Immature natural killer cell (primary cell): ENCODE measurements around the gene KRT4. TPM values are rescaled to one million over a fixed set of nuclear protein-coding genes. Genes with fewer than 3 reads are reported as not detected.
"Not testable (repeated sequence)": the region's sequence is repeated elsewhere in the genome, so short reads cannot be mapped to it uniquely, and the experiment has no call there.

Experiments
- DNase-seq, 3 donors: peaks; one replicate each; pipeline ENCODE4 v3.0.0; 2022; ENCODE audit warnings: mixed read lengths in 1 of 3
- H3K27ac Mint-ChIP-seq, 6 donors: one replicate each; pipeline ENCODE4 v1.8.0; 2020; ENCODE audit warnings: mixed read lengths in 6 of 6, mild to moderate bottlenecking in 5 of 6, inconsistent platforms in 4 of 6, moderate library complexity in 3 of 6
- H3K27me3 Mint-ChIP-seq, 3 donors: one replicate each; pipeline ENCODE4 v1.8.0; 2020 to 2021; ENCODE audit warnings: low read depth in 3 of 3, mild to moderate bottlenecking in 3 of 3, mixed read lengths in 3 of 3, moderate library complexity in 3 of 3, inconsistent platforms in 1 of 3
- H3K36me3 Mint-ChIP-seq, 3 donors: one replicate each; pipeline ENCODE4 v1.8.0; 2020; ENCODE audit warnings: mixed read lengths in 3 of 3, inconsistent platforms in 2 of 3, mild to moderate bottlenecking in 2 of 3
- H3K4me1 Mint-ChIP-seq, 2 donors: one replicate each; pipeline ENCODE4 v1.8.0; 2020; ENCODE audit warnings: inconsistent platforms in 2 of 2, mild to moderate bottlenecking in 2 of 2, mixed read lengths in 2 of 2, moderate library complexity in 1 of 2
- H3K4me3 Mint-ChIP-seq, 5 donors: one replicate each; pipeline ENCODE4 v1.8.0; 2020; ENCODE audit warnings: mild to moderate bottlenecking in 5 of 5, mixed read lengths in 5 of 5, inconsistent platforms in 3 of 5, moderate library complexity in 3 of 5
- H3K9me3 Mint-ChIP-seq, 6 donors: one replicate each; pipeline ENCODE4 v1.8.0; 2020; ENCODE audit warnings: mild to moderate bottlenecking in 6 of 6, mixed read lengths in 6 of 6, inconsistent platforms in 4 of 6, moderate library complexity in 3 of 6
- polyA plus RNA-seq, 3 donors: library from polyadenylated mRNA; unstranded; fragments of 300-500 nt; fragmentation: Illumina TruSeq; gene quantifications; one replicate each; pipeline ENCODE4 v1.2.3, GENCODE V29; 2021

The KRT4 gene
- polyA plus RNA-seq, 3 donors from 2014 or later, result not detected

DNA sequence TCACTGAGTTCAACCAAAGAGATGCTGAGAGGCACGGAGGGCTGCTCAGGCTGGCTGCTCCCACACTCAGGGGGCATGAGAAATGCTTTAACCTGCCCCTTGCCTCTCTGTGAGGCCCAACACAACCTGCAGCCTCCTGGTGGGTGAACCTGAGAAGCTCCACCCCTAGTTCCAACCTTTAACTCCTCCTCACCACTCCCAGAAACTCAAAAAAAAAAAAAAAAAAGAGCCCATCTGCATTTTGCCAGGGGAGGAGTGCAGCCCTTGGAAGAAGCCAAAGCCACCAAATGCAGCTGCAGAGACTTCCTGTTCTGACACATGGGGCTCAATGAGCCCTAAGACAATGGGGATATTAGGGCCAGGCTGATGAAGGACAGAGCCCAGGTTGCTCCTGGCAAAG lies 8.9 kb downstream of the KRT4 start:
- Mint-ChIP-seq H3K27ac (no peak overlapping the region), H3K4me1 (no peaks in the 10 kb centered on the region), H3K27me3 (peaks cover 0 to 2% (median 2%) of the 10 kb centered on the region in 3 donors), H3K9me3 (no peaks in the 10 kb centered on the region), H3K36me3 (no peaks in the 10 kb centered on the region), H3K4me3 (no peak overlapping the region)
- DNase-seq, result no peak

DNA sequence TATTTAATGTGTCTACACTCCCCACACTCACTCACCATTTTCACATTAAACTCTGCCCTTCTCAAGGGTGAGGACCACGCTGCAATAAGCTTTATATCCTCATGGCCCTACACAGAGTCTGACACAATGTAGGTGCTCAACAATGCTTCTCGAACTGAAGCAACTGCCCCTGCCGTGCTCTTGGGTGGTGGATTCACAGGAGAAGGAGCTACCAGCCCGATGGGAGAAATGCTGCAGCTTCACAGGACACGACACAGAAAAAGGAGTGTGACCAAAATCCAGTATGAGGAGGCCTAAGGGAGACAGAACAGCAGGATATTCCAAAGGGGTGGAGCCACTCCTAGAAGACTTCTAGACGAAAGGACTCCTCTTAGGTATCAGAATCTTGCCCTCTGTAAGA lies 11.5 kb downstream of the KRT4 start:
- H3K27ac Mint-ChIP-seq, result no peak overlapping the region
- H3K27me3 Mint-ChIP-seq, result peaks cover 0 to 4% (median 0%) of the 10 kb centered on the region in 3 donors
- H3K9me3 Mint-ChIP-seq, result no peaks in the 10 kb centered on the region
- H3K4me3 Mint-ChIP-seq, result no peak overlapping the region
- H3K36me3 Mint-ChIP-seq, result no peaks in the 10 kb centered on the region
- no peaks in the 10 kb centered on the region for H3K4me1 Mint-ChIP-seq
- no peak for DNase-seq

DNA sequence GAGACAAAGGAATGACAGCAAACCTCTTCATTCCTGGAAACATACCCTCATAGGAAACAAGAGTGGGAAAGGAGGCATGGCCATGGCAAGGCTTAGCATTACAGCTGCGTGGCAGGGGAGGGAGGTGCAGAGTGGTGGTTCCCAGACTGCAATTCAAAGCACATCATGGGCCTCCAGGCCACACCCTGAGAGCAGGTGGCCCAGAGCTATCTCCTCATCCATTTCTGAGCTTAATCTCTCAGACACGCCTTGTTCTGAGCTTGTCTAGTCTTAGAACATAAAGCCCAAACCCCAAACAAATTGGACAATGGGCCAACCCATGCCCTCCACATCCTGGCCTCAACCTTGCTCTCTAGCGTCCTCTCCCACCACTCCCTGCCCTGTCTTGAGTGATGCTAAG lies 12.1 kb downstream of the KRT4 start:
- Mint-ChIP-seq H3K9me3 (no peaks in the 10 kb centered on the region), H3K4me3 (no peak overlapping the region), H3K27ac (peak overlapping the region in 1 of 6 donors; percentile 31), H3K36me3 (no peaks in the 10 kb centered on the region), H3K27me3 (peaks cover 0 to 4% (median 0%) of the 10 kb centered on the region in 3 donors), H3K4me1 (no peaks in the 10 kb centered on the region)
- DNase-seq, result no peak

DNA sequence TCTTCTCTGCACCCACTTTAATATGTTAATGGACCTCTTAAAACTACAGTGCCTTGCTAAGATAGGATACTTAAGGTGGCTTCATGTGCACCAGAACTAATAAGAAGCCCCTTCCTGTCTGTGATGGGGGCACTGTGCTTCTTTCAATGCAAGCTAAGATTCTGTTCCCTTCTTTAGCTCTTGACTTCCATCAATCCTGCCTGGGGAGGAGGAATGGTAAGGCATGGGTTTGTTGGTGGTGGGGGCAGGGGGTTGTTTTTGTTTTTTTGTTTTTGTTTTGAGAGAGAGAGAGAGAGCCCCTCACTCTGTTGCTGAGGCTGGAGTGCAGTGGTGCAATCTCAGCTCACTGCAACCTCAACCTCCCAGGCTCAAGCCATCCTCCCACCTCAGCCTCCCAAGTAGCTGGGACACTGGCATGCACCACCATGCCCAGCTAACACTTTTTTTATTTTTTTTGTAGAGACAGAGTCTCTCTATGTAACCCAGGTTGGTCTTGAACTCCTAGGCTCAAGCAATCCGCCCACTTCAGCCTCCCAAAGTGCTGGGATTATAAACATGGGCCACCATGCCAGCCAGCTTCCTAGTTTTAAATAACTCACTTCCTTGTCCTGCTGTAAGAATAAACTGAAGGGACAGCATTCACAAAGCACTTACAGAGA lies 13.5 kb downstream of the KRT4 start:
- Mint-ChIP-seq H3K9me3 (no peaks in the 10 kb centered on the region), H3K27ac (no peak overlapping the region), H3K27me3 (peaks cover 0 to 4% (median 4%) of the 10 kb centered on the region in 3 donors)

DNA sequence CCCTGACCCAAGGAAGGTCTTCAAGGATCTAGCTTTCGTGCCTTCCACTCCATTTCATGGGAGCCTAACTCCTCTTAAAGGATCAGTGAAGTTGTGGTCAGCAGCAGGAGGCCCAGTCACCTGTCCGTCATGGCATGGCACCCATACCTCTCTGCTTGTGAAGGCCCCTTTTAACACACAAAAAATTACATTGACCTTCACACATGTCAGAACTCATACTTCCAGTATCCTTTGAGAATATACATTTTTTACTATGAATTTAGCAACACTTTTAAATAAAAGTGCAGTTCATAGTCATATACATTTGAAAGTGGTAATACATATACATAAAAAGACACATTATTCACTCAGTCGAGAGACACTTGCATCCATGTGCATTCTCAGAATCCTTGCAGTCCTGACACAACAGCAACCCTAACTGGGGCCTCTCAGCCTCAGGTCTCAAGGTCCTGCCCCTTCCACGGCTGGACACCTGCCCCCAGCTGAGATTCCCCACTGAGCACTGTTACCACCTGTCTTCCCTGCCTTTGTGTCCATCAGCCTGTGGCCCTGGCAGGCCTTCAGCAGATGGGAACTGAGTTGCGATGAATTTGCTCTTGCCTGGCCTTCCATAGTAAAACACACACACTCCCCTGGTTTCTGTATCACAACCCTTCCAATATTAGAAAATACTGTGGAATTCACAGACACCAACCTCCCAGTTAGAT lies 14.3 kb downstream of the KRT4 start:
- H3K27ac Mint-ChIP-seq, result no peak overlapping the region
- no peaks in the 10 kb centered on the region for H3K4me1 Mint-ChIP-seq
- peaks cover 0 to 4% (median 4%) of the 10 kb centered on the region in 3 donors for H3K27me3 Mint-ChIP-seq
- H3K9me3 Mint-ChIP-seq, result no peaks in the 10 kb centered on the region
- no peak overlapping the region for H3K4me3 Mint-ChIP-seq
- H3K36me3 Mint-ChIP-seq, result no peaks in the 10 kb centered on the region
- DNase-seq, result no peak

More for the DNA sequence above, 13.5 kb downstream of the KRT4 start:
- no peaks in the 10 kb centered on the region for H3K4me1 Mint-ChIP-seq
- H3K4me3 Mint-ChIP-seq, result no peak overlapping the region
- no peaks in the 10 kb centered on the region for H3K36me3 Mint-ChIP-seq
- no peak for DNase-seq

DNA sequence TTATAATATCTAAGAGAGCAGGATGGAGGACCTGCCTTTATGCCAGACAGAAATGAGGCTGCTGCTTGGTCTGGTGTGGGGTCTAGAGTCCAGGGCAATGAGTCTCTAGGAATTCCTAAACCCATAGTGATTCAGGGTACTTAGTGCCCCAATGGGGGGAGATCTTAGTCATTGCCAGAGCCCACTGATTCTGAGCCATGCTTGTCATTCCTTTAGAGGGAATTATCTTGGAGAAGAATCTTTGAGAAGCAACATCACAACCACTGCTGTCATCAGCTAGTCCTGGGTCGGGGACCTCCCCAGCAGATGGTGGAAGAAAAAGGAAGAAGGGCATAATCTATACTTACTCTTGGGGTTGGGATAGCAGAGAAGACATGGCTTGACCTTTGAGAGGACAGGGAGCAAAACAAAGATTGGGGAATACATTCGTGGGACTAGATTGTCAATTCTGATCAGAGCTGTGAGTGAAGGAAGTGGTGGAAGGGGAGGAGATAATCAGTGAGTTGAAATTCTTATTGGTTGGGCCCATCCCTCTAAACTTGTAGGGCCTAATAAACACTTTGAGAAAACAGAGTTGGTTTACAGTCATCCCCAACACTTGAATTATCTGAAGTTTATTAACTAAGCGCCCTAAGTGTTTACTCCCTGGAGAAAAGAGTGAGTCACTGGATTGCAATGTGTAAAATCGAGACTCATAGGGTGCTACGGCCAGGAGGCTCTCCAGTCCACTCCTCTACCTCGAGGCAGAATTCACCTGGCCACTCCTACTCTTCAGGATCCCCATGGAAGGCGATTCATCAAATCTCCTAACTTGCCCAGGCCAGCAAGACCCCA lies 15.0 kb downstream of the KRT4 start:
- Mint-ChIP-seq H3K4me3 (no peak overlapping the region), H3K4me1 (no peaks in the 10 kb centered on the region), H3K27ac (peak overlapping the region in 1 of 6 donors; percentile 37), H3K9me3 (no peaks in the 10 kb centered on the region), H3K27me3 (peaks cover 0 to 4% (median 4%) of the 10 kb centered on the region in 3 donors), H3K36me3 (peaks cover 0 to 6% (median 0%) of the 10 kb centered on the region in 3 donors)
- DNase-seq, result no peak

DNA sequence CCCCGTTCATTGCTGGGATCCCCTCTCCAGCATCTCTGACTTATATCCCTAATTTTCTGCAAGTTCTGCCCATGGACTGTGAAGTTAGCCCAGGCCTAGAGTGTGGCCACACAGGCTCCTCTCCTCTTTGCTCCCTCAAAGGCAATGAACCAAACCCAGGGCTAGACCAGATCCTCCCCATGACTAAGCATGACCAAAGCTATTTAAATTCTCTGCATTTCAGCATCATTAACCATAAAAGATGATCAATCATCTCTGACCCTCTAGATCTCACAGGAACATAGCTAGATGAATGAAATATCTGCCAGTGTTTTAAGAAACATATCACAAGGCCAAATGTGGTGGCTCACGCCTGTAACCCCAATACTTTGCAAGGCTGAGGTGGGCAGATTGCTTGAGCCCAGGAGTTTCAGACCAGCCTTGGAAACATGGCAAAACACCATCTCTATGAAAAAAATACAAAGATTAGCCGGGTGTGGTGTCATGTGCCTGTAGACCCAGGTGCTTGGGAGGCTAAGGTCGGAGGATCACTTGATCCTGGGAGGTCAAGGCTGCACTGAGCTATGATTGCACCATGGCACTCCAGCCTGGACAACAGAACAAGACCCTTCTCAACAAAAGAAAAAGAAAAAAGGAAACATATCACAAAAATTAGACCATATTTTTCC lies 15.8 kb downstream of the KRT4 start:
- Mint-ChIP-seq H3K27me3 (peaks cover 0 to 6% (median 4%) of the 10 kb centered on the region in 3 donors), H3K4me3 (no peak overlapping the region), H3K9me3 (no peaks in the 10 kb centered on the region), H3K27ac (peak overlapping the region in 2 of 6 donors; percentile 32 to 38), H3K36me3 (peaks cover 0 to 6% (median 0%) of the 10 kb centered on the region in 3 donors), H3K4me1 (no peaks in the 10 kb centered on the region)
- no peak for DNase-seq

DNA sequence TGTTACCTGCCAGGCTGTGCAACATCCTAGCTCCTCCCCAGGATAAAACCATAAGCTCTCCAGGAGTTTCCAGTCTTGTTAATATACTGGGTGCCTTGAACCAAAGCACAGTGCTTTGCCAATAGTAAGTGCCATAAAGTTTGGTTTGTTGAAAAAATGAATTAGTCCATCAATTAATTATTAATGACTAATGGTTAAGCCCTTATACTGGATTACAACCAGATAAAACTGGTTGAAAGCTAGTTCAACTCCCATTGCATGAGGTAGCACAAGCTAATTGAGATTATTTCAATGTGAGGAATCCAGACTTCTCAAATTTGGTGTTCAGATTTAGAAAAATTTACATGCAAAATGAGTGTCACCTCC lies 16.4 kb downstream of the KRT4 start:
- Mint-ChIP-seq H3K36me3 (peaks cover 0 to 6% (median 0%) of the 10 kb centered on the region in 3 donors), H3K27ac (peak overlapping the region in 1 of 6 donors; percentile 38), H3K27me3 (peaks cover 0 to 6% (median 3%) of the 10 kb centered on the region in 3 donors), H3K4me3 (no peak overlapping the region), H3K4me1 (no peaks in the 10 kb centered on the region), H3K9me3 (no peaks in the 10 kb centered on the region)
- no peak for DNase-seq

DNA sequence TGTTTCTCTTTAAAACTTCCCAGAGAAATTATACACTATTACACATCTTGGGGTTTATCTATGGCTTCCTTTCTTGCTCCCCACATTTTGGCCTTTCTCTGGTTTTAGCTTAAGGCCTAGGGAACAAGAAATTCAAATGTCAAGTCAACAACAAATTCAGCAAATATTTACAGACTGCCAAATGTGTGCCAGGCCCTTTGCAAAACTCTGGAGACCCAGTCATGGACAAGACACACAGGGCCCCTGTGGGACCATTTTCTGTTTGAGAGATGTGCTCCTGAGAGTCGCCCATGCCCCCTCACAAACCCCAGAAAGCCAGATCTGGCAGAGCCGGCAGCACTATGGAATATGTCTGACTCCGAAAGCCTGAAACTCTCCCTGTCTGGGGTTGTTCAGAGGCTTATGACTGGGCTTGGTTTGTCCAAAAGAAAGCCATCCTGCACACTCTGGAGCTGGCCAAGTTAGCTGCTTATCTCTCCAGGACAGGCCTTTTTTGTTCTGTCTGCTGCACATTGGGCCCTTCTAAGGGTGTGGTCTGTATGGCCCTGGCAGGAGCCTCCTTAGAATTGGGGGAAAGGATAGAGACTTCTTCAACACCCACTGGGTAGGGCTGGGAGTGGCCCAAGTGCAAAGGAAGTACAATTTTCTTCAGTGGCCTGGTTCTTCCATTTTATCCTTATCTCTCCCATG lies 16.9 kb downstream of the KRT4 start:
- Mint-ChIP-seq H3K36me3 (peaks cover 0 to 6% (median 0%) of the 10 kb centered on the region in 3 donors), H3K9me3 (no peaks in the 10 kb centered on the region), H3K4me3 (no peak overlapping the region), H3K27ac (no peak overlapping the region), H3K27me3 (peaks cover 0 to 6% (median 3%) of the 10 kb centered on the region in 3 donors), H3K4me1 (no peaks in the 10 kb centered on the region)
- DNase-seq, result no peak

DNA sequence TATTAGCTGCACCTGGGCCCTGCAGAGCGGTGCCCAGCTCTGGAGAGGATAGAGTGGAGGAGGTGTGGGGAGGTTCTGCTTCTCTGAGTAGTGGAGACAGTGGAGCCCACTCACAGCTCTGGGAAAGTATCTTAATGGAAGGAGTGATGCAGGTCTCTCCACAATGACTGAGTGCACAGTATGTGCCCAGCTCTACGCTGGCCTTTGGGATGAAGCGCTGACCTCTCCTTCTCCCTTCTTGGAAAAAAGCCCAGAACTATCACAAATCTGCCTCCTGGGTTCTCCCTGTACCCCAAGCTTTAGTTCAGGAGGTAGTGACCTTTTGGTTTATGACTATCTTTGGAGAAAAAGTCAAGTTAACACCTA lies 17.5 kb downstream of the KRT4 start:
- Mint-ChIP-seq H3K4me1 (no peaks in the 10 kb centered on the region), H3K27ac (no peak overlapping the region), H3K9me3 (no peaks in the 10 kb centered on the region), H3K36me3 (peaks cover 0 to 6% (median 0%) of the 10 kb centered on the region in 3 donors), H3K27me3 (peaks cover 0 to 9% (median 3%) of the 10 kb centered on the region in 3 donors), H3K4me3 (no peak overlapping the region)
- no peak for DNase-seq

DNA sequence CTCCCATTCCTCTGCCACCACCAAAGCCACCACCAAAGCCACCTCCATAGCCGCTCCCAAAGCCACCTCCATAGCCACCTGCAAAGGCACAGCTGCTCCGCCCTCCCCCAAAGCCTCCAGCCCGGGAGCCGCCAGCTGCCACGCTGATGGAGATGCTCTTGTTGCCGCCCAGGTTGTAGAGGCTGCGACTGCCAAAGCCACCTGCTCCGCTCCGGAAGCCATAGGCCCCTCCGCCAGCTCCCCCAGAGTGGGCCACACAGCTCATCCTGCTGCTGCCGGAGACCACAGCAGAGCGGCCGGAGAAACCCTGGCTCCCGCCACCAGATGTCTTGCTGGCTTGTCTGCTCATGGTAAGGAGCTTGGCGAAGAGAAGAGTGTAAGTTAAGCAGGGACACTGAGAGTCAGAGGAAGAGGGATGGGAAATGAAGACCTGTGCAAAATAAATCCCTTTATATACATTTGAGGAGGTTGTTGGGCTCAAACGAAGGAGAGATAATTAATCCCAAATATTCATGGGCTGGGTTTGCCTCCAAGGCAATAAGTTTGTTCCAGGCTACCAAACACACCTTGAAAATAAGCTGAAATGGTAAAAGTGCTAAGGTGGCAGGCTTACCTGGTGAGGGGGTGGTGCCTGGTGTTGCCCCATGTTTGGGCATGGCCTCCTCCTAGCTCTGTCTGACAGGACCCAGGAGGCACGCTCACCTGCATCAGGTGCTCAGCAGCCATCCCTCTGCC lies 18.1 kb downstream of the KRT4 start, which contains the start of gene KRT3:
TSS of gene KRT3 (minus strand) at position 424 of the 735 bp plus-strand sequence. CDS start at position 349, 75 bp downstream.
- H3K9me3 Mint-ChIP-seq, result no peaks in the 10 kb centered on the region
- H3K36me3 Mint-ChIP-seq, result peaks cover 0 to 6% (median 0%) of the 10 kb centered on the region in 3 donors
- DNase-seq, result no peak
- H3K4me1 Mint-ChIP-seq, result peaks cover 0 to under 1% of the 10 kb centered on the region in 2 donors
- H3K27me3 Mint-ChIP-seq, result peaks cover 0 to 9% (median 3%) of the 10 kb centered on the region in 3 donors
- no peak within 1 kb of the TSS for H3K4me3 Mint-ChIP-seq
- no peak within 1 kb of the TSS for H3K27ac Mint-ChIP-seq

DNA sequence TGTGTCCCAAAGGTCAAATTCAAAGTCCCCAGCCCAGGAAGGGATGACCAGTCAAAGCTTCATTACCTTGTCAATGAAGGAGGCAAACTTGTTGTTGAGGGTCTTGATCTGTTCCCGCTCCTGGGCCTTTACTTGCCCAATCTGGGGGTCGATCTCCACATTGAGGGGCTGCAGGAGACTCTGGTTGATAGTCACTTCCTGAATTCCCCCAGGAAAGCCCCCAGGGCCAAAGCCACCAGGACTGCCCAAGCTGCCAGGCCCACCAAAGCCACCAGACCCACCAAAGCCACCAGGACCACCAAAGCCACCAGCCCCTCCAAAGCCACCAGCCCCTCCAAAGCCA lies 18.6 kb downstream of the KRT4 start:
- H3K4me3 Mint-ChIP-seq, H3K36me3 Mint-ChIP-seq, H3K4me1 Mint-ChIP-seq, DNase-seq, H3K9me3 Mint-ChIP-seq, H3K27ac Mint-ChIP-seq: not testable (repeated sequence)
- peaks cover 3 to 11% (median 4%) of the 10 kb centered on the region in 3 donors for H3K27me3 Mint-ChIP-seq
